Ovary (tissue), 3 donors: Measurements from ENCODE around the gene ERLEC1.

Experiments used
- EP300 ChIP-seq: sonication (generic); formaldehyde crosslinking; IDR thresholded peaks from one replicate; pipeline ENCODE4 v1.6.1; 2017; ENCODE audit warnings: antibody characterized with exemption
- POLR2A ChIP-seq: fragments of 450-650 bp; IDR thresholded peaks from one replicate; pipeline ENCODE4 v1.6.1; 2017; ENCODE audit warnings: antibody characterized with exemption, mild to moderate bottlenecking, moderate library complexity
- TF ChIP-seq, protein P1 (sequence below), 3 donors: fragments of 450-650 bp in 2 of 3; fragments of 200-600 bp in 1 of 3; IDR thresholded peaks; one replicate each; pipeline versions ENCODE4 v1.5.1 to v1.8.0; 2016 to 2022; ENCODE audit warnings: antibody characterized with exemption in 3 of 3, mild to moderate bottlenecking in 1 of 3
- donor health status: DM: no; HTN: no; CAD: no.

- TF ChIP-seq, protein P1, sequence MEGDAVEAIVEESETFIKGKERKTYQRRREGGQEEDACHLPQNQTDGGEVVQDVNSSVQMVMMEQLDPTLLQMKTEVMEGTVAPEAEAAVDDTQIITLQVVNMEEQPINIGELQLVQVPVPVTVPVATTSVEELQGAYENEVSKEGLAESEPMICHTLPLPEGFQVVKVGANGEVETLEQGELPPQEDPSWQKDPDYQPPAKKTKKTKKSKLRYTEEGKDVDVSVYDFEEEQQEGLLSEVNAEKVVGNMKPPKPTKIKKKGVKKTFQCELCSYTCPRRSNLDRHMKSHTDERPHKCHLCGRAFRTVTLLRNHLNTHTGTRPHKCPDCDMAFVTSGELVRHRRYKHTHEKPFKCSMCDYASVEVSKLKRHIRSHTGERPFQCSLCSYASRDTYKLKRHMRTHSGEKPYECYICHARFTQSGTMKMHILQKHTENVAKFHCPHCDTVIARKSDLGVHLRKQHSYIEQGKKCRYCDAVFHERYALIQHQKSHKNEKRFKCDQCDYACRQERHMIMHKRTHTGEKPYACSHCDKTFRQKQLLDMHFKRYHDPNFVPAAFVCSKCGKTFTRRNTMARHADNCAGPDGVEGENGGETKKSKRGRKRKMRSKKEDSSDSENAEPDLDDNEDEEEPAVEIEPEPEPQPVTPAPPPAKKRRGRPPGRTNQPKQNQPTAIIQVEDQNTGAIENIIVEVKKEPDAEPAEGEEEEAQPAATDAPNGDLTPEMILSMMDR (IDR thresholded peaks at IDR 0.05) = no peak
- TF ChIP-seq POLR2A = no peak
- TF ChIP-seq EP300 = no peak
Observed at GRCh38 chr2:53782676-53783075, 4.2 kb upstream of the ERLEC1 start.
